Cardiac muscle cell (in vitro differentiated cells and primary cell): Measurements from ENCODE around the gene EIF6. TPM values are rescaled to one million over a fixed set of nuclear protein-coding genes. Genes with fewer than 3 reads are reported as not detected.
A peak's percentile ranks its signal among the peaks of the same experiment; 100 is the strongest.

Source experiments
- DNase-seq, 2 donors: peaks; one replicate each; pipeline versions ENCODE4 v3.0.0 to v3.0.0-alpha.2; 2010 to 2017; ENCODE audit warnings: low read depth in 1 of 2, low spot score in 1 of 2
- H3K27ac ChIP-seq: fragments of 200-600 bp; sonication (generic); 2 replicates; pipeline ENCODE4 v1.5.1; 2016
- H3K27me3 ChIP-seq: fragments of 200-600 bp; sonication (generic); 2 replicates; pipeline ENCODE4 v1.6.0; 2016; ENCODE audit warnings: control low read depth
- H3K36me3 ChIP-seq: fragments of 200-600 bp; sonication (generic); 2 replicates; pipeline ENCODE4 v1.5.1; 2016; ENCODE audit warnings: control low read depth
- H3K4me1 ChIP-seq: fragments of 200-600 bp; sonication (generic); 2 replicates; pipeline ENCODE4 v1.8.1; 2017; ENCODE audit warnings: low read depth, mild to moderate bottlenecking, mixed run types
- H3K4me3 ChIP-seq: fragments of 200-600 bp; sonication (generic); 2 replicates; pipeline ENCODE4 v1.5.1; 2016; ENCODE audit warnings: mild to moderate bottlenecking
- H3K9me3 ChIP-seq: fragments of 200-600 bp; sonication (generic); 2 replicates; pipeline ENCODE4 v1.5.1; 2017; ENCODE audit warnings: low read depth, mild to moderate bottlenecking, control low read depth
- CTCF ChIP-seq: IDR thresholded peaks from 2 replicates; pipeline ENCODE4 v1.5.1; 2012; ENCODE audit warnings: low read depth, mild to moderate bottlenecking, low read length
- polyA plus RNA-seq: library from polyadenylated mRNA; unstranded; fragments of >200 nt; fragmentation: Nextera tagmentation; extraction: Ambion mirVana; gene quantifications from 2 replicates; pipeline ENCODE4 v1.2.1, GENCODE V29; 2016
- total RNA-seq: library from RNA; depleted of rRNA; stranded (reverse); fragments of >200 nt; gene quantifications from 2 replicates; pipeline ENCODE4 v1.2.3, GENCODE V29; 2016

EIF6 gene
- total and polyA plus RNA-seq, 2 experiments from 2014 or later, result 80.4 to 203 TPM

- H3K36me3 ChIP-seq, result no peaks in the 10 kb centered on the region
- no peaks in the 10 kb centered on the region for H3K27me3 ChIP-seq
- no peaks in the 10 kb centered on the region for H3K9me3 ChIP-seq
- no peak overlapping the region for H3K4me3 ChIP-seq
- H3K27ac ChIP-seq, result no peak overlapping the region
- TF ChIP-seq CTCF, result no peak
- H3K4me1 ChIP-seq, result peaks cover 31% of the 10 kb centered on the region
- no peak for DNase-seq
Measured at GRCh38 chr20:35238170-35238569, 46.4 kb downstream of the EIF6 start.

- no peak overlapping the region for H3K4me3 ChIP-seq
Measured at GRCh38 chr20:35237486-35237885, 47.1 kb downstream of the EIF6 start.

GRCh38 chr20:35235881-35236280 is 48.7 kb downstream of the EIF6 start:
- DNase-seq, result no peak
- no peaks in the 10 kb centered on the region for H3K9me3 ChIP-seq
- H3K27me3 ChIP-seq, result no peaks in the 10 kb centered on the region
- no peak overlapping the region for H3K4me3 ChIP-seq
- no peak for TF ChIP-seq CTCF
- H3K36me3 ChIP-seq, result no peaks in the 10 kb centered on the region
- peaks cover 30% of the 10 kb centered on the region for H3K4me1 ChIP-seq
- no peak overlapping the region for H3K27ac ChIP-seq

More at GRCh38 chr20:35237486-35237885, 47.1 kb downstream of the EIF6 start:
- no peak overlapping the region for H3K27ac ChIP-seq
- H3K27me3 ChIP-seq, result no peaks in the 10 kb centered on the region
- DNase-seq, result no peak
- TF ChIP-seq CTCF, result no peak
- no peaks in the 10 kb centered on the region for H3K36me3 ChIP-seq
- no peaks in the 10 kb centered on the region for H3K9me3 ChIP-seq
- peaks cover 31% of the 10 kb centered on the region for H3K4me1 ChIP-seq

- H3K27ac ChIP-seq, result no peak overlapping the region
- no peaks in the 10 kb centered on the region for H3K4me1 ChIP-seq
- H3K9me3 ChIP-seq, result no peaks in the 10 kb centered on the region
- H3K4me3 ChIP-seq, result no peak overlapping the region
- H3K36me3 ChIP-seq, result no peaks in the 10 kb centered on the region
- peak; percentile 23 to 51 for DNase-seq
- peaks cover 7% of the 10 kb centered on the region for H3K27me3 ChIP-seq
- TF ChIP-seq CTCF, result no peak
Measured at GRCh38 chr20:35232575-35232974, 52.0 kb downstream of the EIF6 start.

Other genes with a start within 250 kb of the EIF6 start
- gene TRPC4AP, start 192.0 kb downstream of the EIF6 start, total RNA-seq, result 113 and 120 TPM in 2 replicates
- 123 and 131 TPM in 2 replicates for gene TRPC4AP, start 192.0 kb downstream of the EIF6 start, polyA plus RNA-seq
- 40.1 and 42.1 TPM in 2 replicates for gene EDEM2, start 137.4 kb downstream of the EIF6 start, total RNA-seq
- gene EDEM2, start 137.4 kb downstream of the EIF6 start, polyA plus RNA-seq, result 57.5 and 66.2 TPM in 2 replicates
- gene PROCR, start 112.7 kb downstream of the EIF6 start, total RNA-seq, result 8.2 and 11.6 TPM in 2 replicates
- 12.5 and 13.7 TPM in 2 replicates for gene PROCR, start 112.7 kb downstream of the EIF6 start, polyA plus RNA-seq
- 8.7 and 8.9 TPM in 2 replicates for gene MMP24, start 58.1 kb downstream of the EIF6 start, total RNA-seq
- gene MMP24, start 58.1 kb downstream of the EIF6 start, polyA plus RNA-seq, result 3.4 and 5.9 TPM in 2 replicates
- gene MMP24OS, start 6.7 kb downstream of the EIF6 start, total RNA-seq, result 29.4 and 34.9 TPM in 2 replicates
- 42.5 and 61.4 TPM in 2 replicates for gene MMP24OS, start 6.7 kb downstream of the EIF6 start, polyA plus RNA-seq
- gene FAM83C, start 7.7 kb upstream of the EIF6 start, total RNA-seq, result 0.49 TPM in 1 of 2 replicates, not detected in the other
- not detected in 2 replicates for gene FAM83C, start 7.7 kb upstream of the EIF6 start, polyA plus RNA-seq
- gene UQCC1, start 127.2 kb upstream of the EIF6 start, total RNA-seq, result 65.6 and 74.4 TPM in 2 replicates
- gene UQCC1, start 127.2 kb upstream of the EIF6 start, polyA plus RNA-seq, result 96.9 and 101 TPM in 2 replicates
- 0.78 and 1.0 TPM in 2 replicates for gene GDF5, start 153.5 kb upstream of the EIF6 start, total RNA-seq
- 0.91 and 1.2 TPM in 2 replicates for gene GDF5, start 153.5 kb upstream of the EIF6 start, polyA plus RNA-seq
- gene CEP250, start 170.8 kb upstream of the EIF6 start, total RNA-seq, result 32.3 and 61.5 TPM in 2 replicates
- gene CEP250, start 170.8 kb upstream of the EIF6 start, polyA plus RNA-seq, result 39.1 and 49.1 TPM in 2 replicates
- not detected in 2 replicates for gene C20orf173, start 244.9 kb upstream of the EIF6 start, total RNA-seq
- not detected in 2 replicates for gene C20orf173, start 244.9 kb upstream of the EIF6 start, polyA plus RNA-seq